Measurements from ENCODE around the gene BCL11B. TPM values are rescaled to one million over a fixed set of nuclear protein-coding genes. Genes with fewer than 3 reads are reported as not detected.

Gene BCL11B
- total and polyA plus RNA-seq, 10 of the 15 experiments (the other 5 are each of a cell fraction or from before 2014, with no cell fraction given) = 0.38 to 5.5 (median 1.3) TPM

- peak; percentile 31 for TF ChIP-seq MEF2B (IDR thresholded peaks at IDR 0.05; ENCODE audit: partially characterized antibody, poor library complexity, severe bottlenecking)
- peak; percentile 81 for TF ChIP-seq SPI1 (IDR thresholded peaks at IDR 0.05; ENCODE audit: borderline replicate concordance, insufficient read depth, low read depth, low read length)
- TF ChIP-seq YBX1 (IDR thresholded peaks at IDR 0.05) = no peak
- no peak for TF ChIP-seq SMARCA5 (IDR thresholded peaks at IDR 0.05)
- no peak for TF ChIP-seq BCLAF1 (IDR thresholded peaks at IDR 0.05)
- no peak for TF ChIP-seq EZH2 (IDR thresholded peaks at IDR 0.05; ENCODE audit: borderline replicate concordance, control insufficient read depth, low read depth, low read length)
- 0 out of 2 replicates have a peak, but pooled peaks have one; percentile 13 for TF ChIP-seq ATF7 (IDR thresholded peaks at IDR 0.05; ENCODE audit: low read depth)
- TF ChIP-seq GABPA (IDR thresholded peaks at IDR 0.05; ENCODE audit: low read depth) = no peak
- no peak for TF ChIP-seq ZBTB11 (CRISPR knock-in tag; IDR thresholded peaks at IDR 0.05)
- no peak for TF ChIP-seq TCF7 (IDR thresholded peaks at IDR 0.05; ENCODE audit: borderline replicate concordance)
- TF ChIP-seq RELB (IDR thresholded peaks at IDR 0.05; ENCODE audit: low read depth) = 0 out of 2 replicates have a peak, but pooled peaks have one; percentile 26
- TF ChIP-seq PAX5 (IDR thresholded peaks at IDR 0.05; ENCODE audit: borderline replicate concordance, low read depth, low read length) = 0 out of 2 replicates have a peak, but pooled peaks have one; percentile 13
- TF ChIP-seq POU2F2 (IDR thresholded peaks at IDR 0.05; ENCODE audit: borderline replicate concordance, low read depth, low read length) = peak; percentile 18; the same call in 1 of the 3 replicates
- TF ChIP-seq PKNOX1 (IDR thresholded peaks at IDR 0.05) = no peak
- no peak for TF ChIP-seq IRF3 (IDR thresholded peaks at IDR 0.05)
- TF ChIP-seq BHLHE40 (IDR thresholded peaks at IDR 0.05; ENCODE audit: borderline replicate concordance in 1 of 2, low read depth in 2 of 2, low read length in 1 of 2) = peak in 1 of 2 experiments; percentile 46; a peak in 1 of 4 replicates
- TF ChIP-seq IRF4 (IDR thresholded peaks at IDR 0.05; ENCODE audit: low read depth, low read length) = no peak
- TF ChIP-seq MTA2 (IDR thresholded peaks at IDR 0.05; ENCODE audit: low read depth) = peak; percentile 72
- peak; percentile 62 for TF ChIP-seq RUNX3 (IDR thresholded peaks at IDR 0.05; ENCODE audit: low read length)
- peak; percentile 36; the same call in 1 of the 2 replicates for TF ChIP-seq BACH1 (IDR thresholded peaks at IDR 0.05; ENCODE audit: borderline replicate concordance)
These were observed 15.4 kb upstream of the BCL11B start (continued) for GRCh38 chr14:99287269-99287942.
